Memory B cell (primary cell): ENCODE data around the gene CLEC2B.

Source experiments
- ATAC-seq: fragments of 150-1000 bp; cut with Tn5 transposase; 2 replicates; pipeline ENCODE4 v1.10.0; 2021; ENCODE audit warnings: low read depth, mild to moderate bottlenecking, moderate library complexity
- DNase-seq, 2 donors: peaks; one replicate each; pipeline ENCODE4 v3.0.0; 2022; ENCODE audit warnings: low spot score in 2 of 2
- H3K27ac Mint-ChIP-seq: one replicate; pipeline ENCODE4 v1.8.0; 2022; ENCODE audit warnings: mild to moderate bottlenecking, moderate library complexity, mixed read lengths
- H3K27me3 Mint-ChIP-seq: one replicate; pipeline ENCODE4 v1.8.0; 2022; ENCODE audit warnings: mixed read lengths
- H3K36me3 Mint-ChIP-seq: one replicate; pipeline ENCODE4 v1.8.0; 2022; ENCODE audit warnings: mild to moderate bottlenecking, mixed read lengths
- H3K4me1 Mint-ChIP-seq: one replicate; pipeline ENCODE4 v1.8.0; 2022; ENCODE audit warnings: mixed read lengths
- H3K4me3 Mint-ChIP-seq: one replicate; pipeline ENCODE4 v1.8.0; 2022; ENCODE audit warnings: mild to moderate bottlenecking, moderate library complexity, mixed read lengths
- H3K9me3 Mint-ChIP-seq: one replicate; pipeline ENCODE4 v1.8.0; 2022; ENCODE audit warnings: mixed read lengths

CLEC2B gene

DNA sequence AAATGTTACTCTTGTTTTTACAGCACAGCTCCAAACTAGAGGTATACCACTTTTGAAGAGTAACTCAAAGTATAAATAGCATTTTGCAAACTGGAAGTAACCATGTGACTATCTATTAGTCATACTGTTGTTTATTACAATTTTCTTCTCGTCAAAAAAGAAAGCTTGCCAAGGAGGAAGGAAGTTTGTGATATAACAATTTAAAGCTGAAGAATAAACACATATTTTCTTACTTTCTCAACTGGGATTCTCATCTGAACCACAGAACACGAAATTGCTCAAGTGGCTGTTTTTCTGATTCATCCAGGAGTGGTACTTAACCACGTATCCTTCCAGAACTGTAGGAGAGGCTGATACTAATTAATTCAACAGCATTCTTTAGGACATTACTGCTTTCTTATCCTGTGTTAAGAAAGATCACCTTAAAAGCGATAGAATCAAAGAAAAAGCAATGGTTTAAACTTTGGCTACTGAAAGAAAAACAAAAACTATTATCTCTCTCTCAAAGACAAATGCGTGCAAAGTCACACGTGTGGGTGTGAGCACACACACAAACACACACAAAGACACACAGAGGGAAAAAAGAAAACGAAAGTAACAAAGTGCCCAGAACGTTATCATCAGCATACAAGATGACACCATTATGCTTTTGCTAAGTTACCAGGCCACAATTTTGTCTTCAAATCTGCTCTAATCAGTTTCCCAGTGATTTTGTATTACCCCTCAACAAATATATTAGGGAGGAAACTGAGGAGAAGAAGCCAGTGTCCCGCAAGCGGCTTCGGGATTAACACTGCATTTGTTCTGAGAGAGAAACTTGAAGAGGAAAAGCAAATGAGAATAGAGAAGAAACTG, at the start of gene CLEC2B:
CLEC2B (minus strand) TSS at position 48 of the 855 bp plus-strand sequence.
- ATAC-seq (peak; percentile 77), DNase-seq (no peak)
- no peaks in the 10 kb centered on the region for H3K9me3 Mint-ChIP-seq
- H3K36me3 Mint-ChIP-seq: no peaks in the 10 kb centered on the region
- H3K27ac Mint-ChIP-seq: peak within 1 kb of the TSS; percentile 96
- peak within 1 kb of the TSS; percentile 85 for H3K4me3 Mint-ChIP-seq
- peaks cover 4% of the 10 kb centered on the region for H3K27me3 Mint-ChIP-seq
- H3K4me1 Mint-ChIP-seq: peaks cover 8% of the 10 kb centered on the region

DNA sequence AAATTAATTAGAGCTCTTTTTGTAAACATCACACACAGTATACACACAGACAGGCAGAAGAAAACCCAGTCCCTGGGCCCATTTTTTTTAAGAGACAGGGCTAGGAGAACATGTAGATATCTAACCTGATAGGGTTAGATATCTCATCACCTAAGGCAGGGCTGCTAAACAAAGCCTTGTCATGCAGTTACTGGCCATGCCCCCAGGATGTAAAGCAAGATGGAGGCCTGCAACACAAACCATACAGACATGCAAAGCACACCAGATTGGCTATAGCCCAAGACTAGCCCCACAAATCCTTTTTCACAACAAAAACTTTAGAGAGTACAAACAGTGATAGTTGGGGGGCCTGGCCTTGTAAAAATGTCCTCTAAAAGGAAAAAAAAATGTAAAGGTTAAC, 42.6 kb upstream of the CLEC2B start:
- no peak for ATAC-seq
- H3K9me3 Mint-ChIP-seq: peaks cover 10% of the 10 kb centered on the region
- peaks cover 5% of the 10 kb centered on the region for H3K27me3 Mint-ChIP-seq
- no peak overlapping the region for H3K27ac Mint-ChIP-seq
- no peak for DNase-seq
- H3K36me3 Mint-ChIP-seq: peaks cover 8% of the 10 kb centered on the region
- H3K4me3 Mint-ChIP-seq: no peak overlapping the region
- H3K4me1 Mint-ChIP-seq: no peaks in the 10 kb centered on the region

- Mint-ChIP-seq H3K9me3 (peaks cover 10% of the 10 kb centered on the region), H3K36me3 (peaks cover 8% of the 10 kb centered on the region), H3K27ac (no peak overlapping the region), H3K4me3 (no peak overlapping the region), H3K4me1 (no peaks in the 10 kb centered on the region), H3K27me3 (peaks cover 5% of the 10 kb centered on the region)
- DNase-seq (no peak), ATAC-seq (no peak)
These were observed 41.7 kb upstream of the CLEC2B start for GRCh38 chr12:9910716-9911421.

DNA sequence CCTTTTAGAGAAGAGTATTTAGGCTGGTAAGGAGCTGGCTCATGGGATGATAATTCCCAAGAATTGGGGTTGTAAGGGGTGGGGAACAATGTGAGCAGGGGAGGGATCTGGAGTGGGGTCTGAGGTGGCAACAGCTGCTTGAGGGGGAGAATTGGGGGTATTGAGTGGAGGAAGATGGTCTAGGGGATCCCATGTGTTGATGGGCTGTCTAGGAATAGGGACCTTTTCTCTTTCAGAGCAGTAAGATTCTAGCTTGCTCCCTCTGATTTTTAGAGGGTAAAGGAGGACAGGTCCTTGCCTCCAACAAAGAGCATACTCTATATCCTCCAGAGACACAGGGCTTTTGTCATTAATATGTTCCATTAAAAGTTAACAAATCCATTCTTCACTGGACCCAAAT, 40.6 kb upstream of the CLEC2B start:
- Mint-ChIP-seq H3K4me3 (no peak overlapping the region), H3K9me3 (peaks cover 10% of the 10 kb centered on the region), H3K36me3 (peaks cover 8% of the 10 kb centered on the region), H3K27me3 (peaks cover 5% of the 10 kb centered on the region), H3K27ac (no peak overlapping the region), H3K4me1 (no peaks in the 10 kb centered on the region)
- ATAC-seq: no peak
- DNase-seq: no peak

DNA sequence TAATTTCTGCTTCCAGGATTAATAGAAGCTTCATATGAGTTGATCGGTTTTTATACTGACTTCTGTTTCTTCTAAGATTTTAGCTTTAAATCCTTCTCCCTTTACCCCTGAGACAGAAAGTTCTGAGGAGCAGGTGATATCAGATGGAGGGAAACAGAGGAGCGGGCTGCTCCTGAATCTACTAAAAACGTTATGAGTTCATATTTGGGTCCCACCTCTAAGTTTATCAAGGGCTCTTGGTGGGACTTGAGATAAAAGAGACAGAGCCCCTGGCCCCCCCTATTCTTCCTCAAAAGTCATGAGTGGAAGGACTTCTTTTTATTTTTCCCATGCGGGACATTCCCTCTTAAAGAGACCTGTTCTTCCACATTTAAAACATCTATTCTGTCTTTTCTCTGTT, 39.2 kb upstream of the CLEC2B start:
- ATAC-seq: no peak
- Mint-ChIP-seq H3K4me1 (no peaks in the 10 kb centered on the region), H3K27ac (no peak overlapping the region), H3K9me3 (peaks cover 10% of the 10 kb centered on the region), H3K4me3 (no peak overlapping the region), H3K27me3 (peaks cover 2% of the 10 kb centered on the region), H3K36me3 (peaks cover 8% of the 10 kb centered on the region)
- DNase-seq: no peak

- Mint-ChIP-seq H3K36me3 (peaks cover 9% of the 10 kb centered on the region), H3K4me3 (no peak overlapping the region), H3K9me3 (peaks cover 14% of the 10 kb centered on the region), H3K27ac (no peak overlapping the region), H3K27me3 (peaks cover 2% of the 10 kb centered on the region), H3K4me1 (no peaks in the 10 kb centered on the region)
- ATAC-seq (no peak), DNase-seq (no peak)
These were observed 38.6 kb upstream of the CLEC2B start for GRCh38 chr12:9907769-9908168.

- Mint-ChIP-seq H3K27ac (no peak overlapping the region), H3K4me3 (no peak overlapping the region), H3K9me3 (peaks cover 18% of the 10 kb centered on the region), H3K27me3 (peaks cover 2% of the 10 kb centered on the region), H3K36me3 (peaks cover 11% of the 10 kb centered on the region), H3K4me1 (no peaks in the 10 kb centered on the region)
- DNase-seq (no peak), ATAC-seq (no peak)
These were observed 37.7 kb upstream of the CLEC2B start for GRCh38 chr12:9906873-9907272.

DNA sequence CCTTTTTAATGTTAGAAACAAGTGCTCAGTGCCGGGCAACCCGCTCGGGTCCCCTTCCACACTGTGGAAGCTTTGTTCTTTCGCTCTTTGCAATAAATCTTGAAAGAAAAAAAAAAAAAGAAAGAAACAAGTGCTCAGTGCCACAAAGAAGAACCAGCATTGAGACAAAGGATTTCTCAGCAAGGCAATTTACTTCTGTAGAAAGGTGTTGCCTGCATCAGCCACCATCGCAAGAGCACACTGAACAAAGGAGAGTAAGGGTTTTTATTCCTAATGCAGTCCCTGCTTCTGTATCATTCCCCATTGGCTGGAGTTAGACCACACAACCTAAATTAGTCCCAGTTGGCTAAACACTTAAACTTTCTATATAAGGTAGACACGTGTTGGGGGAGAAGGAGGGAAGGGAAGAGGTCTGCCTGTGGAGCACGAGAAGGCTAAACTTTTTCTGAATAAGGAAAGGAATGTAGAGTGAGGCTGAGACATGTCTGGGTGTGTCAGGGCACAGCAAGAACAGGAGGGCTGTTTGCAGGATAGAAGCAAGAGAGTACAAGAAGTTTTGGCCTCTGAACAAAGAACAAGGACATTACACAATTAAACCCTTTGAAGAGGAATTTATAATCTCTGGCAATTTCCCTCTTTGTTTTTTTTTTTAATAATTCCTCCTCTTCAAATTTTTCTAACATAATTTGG, 33.5 kb upstream of the CLEC2B start:
- H3K4me1 Mint-ChIP-seq: no peaks in the 10 kb centered on the region
- H3K9me3 Mint-ChIP-seq: peaks cover 9% of the 10 kb centered on the region
- H3K4me3 Mint-ChIP-seq: no peak overlapping the region
- no peak overlapping the region for H3K27ac Mint-ChIP-seq
- H3K36me3 Mint-ChIP-seq: peaks cover 3% of the 10 kb centered on the region
- peaks cover 4% of the 10 kb centered on the region for H3K27me3 Mint-ChIP-seq
- no peak for ATAC-seq
- DNase-seq: no peak

DNA sequence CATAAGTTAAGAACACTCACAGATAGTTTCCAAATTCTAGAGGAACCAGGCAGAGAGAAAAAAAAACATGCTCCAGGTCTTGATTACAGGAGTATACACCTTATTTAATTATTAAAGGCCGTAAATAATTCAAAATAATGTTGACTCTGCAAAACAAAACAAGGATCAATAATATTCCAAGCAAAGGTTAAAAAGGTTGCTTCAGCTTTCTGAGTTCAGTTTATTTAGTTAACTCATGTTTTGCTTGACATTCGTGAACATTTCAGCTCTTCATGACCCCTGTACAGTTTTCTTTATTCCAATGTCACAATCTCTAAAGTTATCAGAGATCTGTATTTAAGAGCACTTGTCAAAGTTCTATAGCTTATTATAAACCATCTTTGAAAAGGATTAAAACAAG, 31.8 kb upstream of the CLEC2B start:
- Mint-ChIP-seq H3K4me3 (no peak overlapping the region), H3K27me3 (peaks cover 6% of the 10 kb centered on the region), H3K4me1 (no peaks in the 10 kb centered on the region), H3K9me3 (peaks cover 9% of the 10 kb centered on the region), H3K36me3 (peaks cover 3% of the 10 kb centered on the region), H3K27ac (no peak overlapping the region)
- ATAC-seq: no peak
- no peak for DNase-seq

- Mint-ChIP-seq H3K4me3 (no peak overlapping the region), H3K27ac (no peak overlapping the region), H3K4me1 (peaks cover 3% of the 10 kb centered on the region), H3K27me3 (peaks cover 8% of the 10 kb centered on the region), H3K9me3 (peaks cover 9% of the 10 kb centered on the region), H3K36me3 (peaks cover 3% of the 10 kb centered on the region)
- no peak for ATAC-seq
- no peak for DNase-seq
These were observed 30.1 kb upstream of the CLEC2B start for GRCh38 chr12:9899209-9899608.

GRCh38 chr12:9897535-9897934, 28.4 kb upstream of the CLEC2B start:
- DNase-seq (no peak), ATAC-seq (no peak)
- Mint-ChIP-seq H3K36me3 (no peaks in the 10 kb centered on the region), H3K9me3 (peaks cover 2% of the 10 kb centered on the region), H3K4me3 (no peak overlapping the region), H3K4me1 (peaks cover 3% of the 10 kb centered on the region), H3K27ac (no peak overlapping the region), H3K27me3 (peaks cover 8% of the 10 kb centered on the region)

GRCh38 chr12:9895215-9895971, 26.2 kb upstream of the CLEC2B start:
- no peaks in the 10 kb centered on the region for H3K9me3 Mint-ChIP-seq

GRCh38 chr12:9888665-9889273, 19.6 kb upstream of the CLEC2B start:
- no peak overlapping the region for H3K27ac Mint-ChIP-seq
- ATAC-seq: no peak

More at GRCh38 chr12:9895215-9895971, 26.2 kb upstream of the CLEC2B start:
- Mint-ChIP-seq H3K27ac (no peak overlapping the region), H3K4me1 (peaks cover 3% of the 10 kb centered on the region), H3K36me3 (no peaks in the 10 kb centered on the region), H3K27me3 (peaks cover 8% of the 10 kb centered on the region), H3K4me3 (no peak overlapping the region)
- DNase-seq (no peak), ATAC-seq (no peak)

More at GRCh38 chr12:9888665-9889273, 19.6 kb upstream of the CLEC2B start:
- Mint-ChIP-seq H3K27me3 (no peaks in the 10 kb centered on the region), H3K9me3 (no peaks in the 10 kb centered on the region), H3K4me3 (no peak overlapping the region), H3K4me1 (no peaks in the 10 kb centered on the region), H3K36me3 (no peaks in the 10 kb centered on the region)
- DNase-seq: no peak
